Fibroblast of skin of back (primary cell): Measurements from ENCODE around the gene DBH.
"Not testable (repeated sequence)": the region's sequence is repeated elsewhere in the genome, so short reads cannot be mapped to it uniquely, and the experiment has no call there.

Experiments used
- DNase-seq: peaks from one replicate; pipeline ENCODE4 v3.0.0-alpha.2; 2013

The DBH gene

GRCh38 chr9:133626008-133626407, 10.2 kb upstream of the DBH start:
- DNase-seq, result not testable (repeated sequence)

GRCh38 chr9:133627341-133627740, 8.8 kb upstream of the DBH start:
- DNase-seq, result no peak

GRCh38 chr9:133628766-133629165, 7.4 kb upstream of the DBH start:
- no peak for DNase-seq

GRCh38 chr9:133629221-133630110, 6.7 kb upstream of the DBH start:
- DNase-seq, result no peak

GRCh38 chr9:133631111-133631510, 5.1 kb upstream of the DBH start:
- DNase-seq, result no peak

GRCh38 chr9:133632806-133633680, 3.1 kb upstream of the DBH start:
- no peak for DNase-seq

GRCh38 chr9:133633681-133634080, 2.5 kb upstream of the DBH start:
- DNase-seq, result no peak

GRCh38 chr9:133634081-133634691, 2.0 kb upstream of the DBH start:
- no peak for DNase-seq

GRCh38 chr9:133635098-133635497, 1.1 kb upstream of the DBH start:
- DNase-seq, result no peak

- DNase-seq, result no peak
Measured at GRCh38 chr9:133636902-133637301, 739 bp downstream of the DBH start.

GRCh38 chr9:133637451-133638055, 1.4 kb downstream of the DBH start:
- DNase-seq, result no peak

GRCh38 chr9:133638076-133638475, 1.9 kb downstream of the DBH start:
- DNase-seq, result no peak

GRCh38 chr9:133638711-133639110, 2.5 kb downstream of the DBH start:
- no peak for DNase-seq

- no peak for DNase-seq
Measured at GRCh38 chr9:133639613-133640012, 3.5 kb downstream of the DBH start.

GRCh38 chr9:133640160-133640559, 4.0 kb downstream of the DBH start:
- no peak for DNase-seq

- DNase-seq, result no peak
Measured at GRCh38 chr9:133640580-133641395, 4.6 kb downstream of the DBH start.

GRCh38 chr9:133641396-133641655, 5.2 kb downstream of the DBH start:
- DNase-seq, result no peak

GRCh38 chr9:133641861-133642595, 5.9 kb downstream of the DBH start:
- DNase-seq, result no peak

GRCh38 chr9:133642708-133643361, 6.7 kb downstream of the DBH start:
- DNase-seq, result no peak

GRCh38 chr9:133643362-133643755, 7.2 kb downstream of the DBH start:
- no peak for DNase-seq
